Measurements from ENCODE around the gene KIF21B. TPM values are rescaled to one million over a fixed set of nuclear protein-coding genes. Genes with fewer than 3 reads are reported as not detected.

Gene KIF21B
- total and polyA plus RNA-seq, 9 of the 15 experiments (the other 6 are each of a cell fraction or from before 2014, with no cell fraction given) = 0.46 to 13.4 (median 5.9) TPM

- no TSS peak for BruUV-seq (replicated peaks)
- DNase-seq (ENCODE audit: extremely low read depth in 1 of 4, low spot score in 3 of 4) (no peak), FAIRE-seq (no peak), ATAC-seq (no peak)
- Histone ChIP-seq H3K79me2 (ENCODE audit: control insufficient read depth, insufficient read depth, low read length) (no peaks in the 10 kb centered on the region), H3K9me1 (ENCODE audit: control insufficient read depth, insufficient read depth, low read length) (peaks cover 2% of the 10 kb centered on the region), H3K4me3 (no peak overlapping the region), H3K27ac (ENCODE audit: extremely low read depth, low read depth, low read length) (no peak overlapping the region), H3K4me2 (ENCODE audit: insufficient read depth, low read length) (no peak overlapping the region), H3K9me3 (replicated peaks; ENCODE audit: control insufficient read depth, insufficient read depth, low read depth, low read length) (no peaks in the 10 kb centered on the region), H2AFZ (ENCODE audit: low read depth, low read length) (no peak overlapping the region), H3K36me3 (ENCODE audit: control insufficient read depth, insufficient read depth, low read length) (no peaks in the 10 kb centered on the region; the same call in 2 of the 3 replicates), H3K4me1 (replicated peaks in 1 of 2; ENCODE audit: control insufficient read depth in 2 of 2, insufficient read depth in 2 of 2, low read length in 2 of 2) (peaks cover 0 to 5% of the 10 kb centered on the region in 2 experiments; a peak in 2 of 5 replicates), H4K20me1 (replicated peaks; ENCODE audit: control insufficient read depth, insufficient read depth, low read length) (0 out of 2 replicates have a peak, but pooled peaks cover 5% of the 10 kb centered on the region), H3K27me3 (ENCODE audit: control insufficient read depth in 2 of 2, insufficient read depth in 2 of 2, low read length in 2 of 2) (no peaks in the 10 kb centered on the region), H3K9ac (ENCODE audit: insufficient read depth in 1 of 2, low read depth in 2 of 2, low read length in 2 of 2) (0 out of 4 replicates have a peak overlapping the region, but pooled peaks of 1 of the 2 experiments have one; percentile 33)
- intact Hi-C loops (cut with micrococcal nuclease) = no loop called here
- in situ Hi-C loops (cut with MboI) = no loop called here
- WGBS (ENCODE audit: insufficient coverage, low coverage, missing lambda C conversion rate) = 68% methylated on average over 16 of the region's 16 CpGs
- ChIA-PET POLR2A (interaction anchor here (0.6 to 1.0 kb wide), 3 partner anchors 19 to 77 kb away, joined by 3 to 4 read pairs (median 3); no protein-coding TSS in a partner anchor), CTCF (ENCODE audit: low intra/inter-chr PET ratio) (no interaction called here)
- TF ChIP-seq PHF21A (IDR thresholded peaks at IDR 0.05; ENCODE audit: borderline replicate concordance, low read depth) (no peak), SNIP1 (IDR thresholded peaks at IDR 0.05; ENCODE audit: low read depth) (no peak), ARID3A (IDR thresholded peaks at IDR 0.05; ENCODE audit: borderline replicate concordance, low read depth, low read length) (no peak), ZBED1 (IDR thresholded peaks at IDR 0.05) (no peak), NR1H2 (CRISPR knock-in tag; IDR thresholded peaks at IDR 0.05) (no peak), RAD21 (CRISPR knock-in tag; conservative IDR thresholded peaks at IDR 0.05 in 1 of 2, IDR thresholded peaks at IDR 0.05 in 1 of 2) (no peak), PRDM10 (IDR thresholded peaks at IDR 0.05; ENCODE audit: partially characterized antibody) (no peak), MTA2 (IDR thresholded peaks at IDR 0.05; ENCODE audit: low read depth) (no peak), RBM15 (IDR thresholded peaks at IDR 0.05; ENCODE audit: insufficient read depth, low read length) (no peak)
- TF ChIP-seq, protein P1, sequence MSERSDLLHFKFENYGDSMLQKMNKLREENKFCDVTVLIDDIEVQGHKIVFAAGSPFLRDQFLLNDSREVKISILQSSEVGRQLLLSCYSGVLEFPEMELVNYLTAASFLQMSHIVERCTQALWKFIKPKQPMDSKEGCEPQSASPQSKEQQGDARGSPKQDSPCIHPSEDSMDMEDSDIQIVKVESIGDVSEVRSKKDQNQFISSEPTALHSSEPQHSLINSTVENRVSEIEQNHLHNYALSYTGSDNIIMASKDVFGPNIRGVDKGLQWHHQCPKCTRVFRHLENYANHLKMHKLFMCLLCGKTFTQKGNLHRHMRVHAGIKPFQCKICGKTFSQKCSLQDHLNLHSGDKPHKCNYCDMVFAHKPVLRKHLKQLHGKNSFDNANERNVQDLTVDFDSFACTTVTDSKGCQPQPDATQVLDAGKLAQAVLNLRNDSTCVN (CRISPR knock-in tag; IDR thresholded peaks at IDR 0.05) = no peak
- TF ChIP-seq, protein P2, sequence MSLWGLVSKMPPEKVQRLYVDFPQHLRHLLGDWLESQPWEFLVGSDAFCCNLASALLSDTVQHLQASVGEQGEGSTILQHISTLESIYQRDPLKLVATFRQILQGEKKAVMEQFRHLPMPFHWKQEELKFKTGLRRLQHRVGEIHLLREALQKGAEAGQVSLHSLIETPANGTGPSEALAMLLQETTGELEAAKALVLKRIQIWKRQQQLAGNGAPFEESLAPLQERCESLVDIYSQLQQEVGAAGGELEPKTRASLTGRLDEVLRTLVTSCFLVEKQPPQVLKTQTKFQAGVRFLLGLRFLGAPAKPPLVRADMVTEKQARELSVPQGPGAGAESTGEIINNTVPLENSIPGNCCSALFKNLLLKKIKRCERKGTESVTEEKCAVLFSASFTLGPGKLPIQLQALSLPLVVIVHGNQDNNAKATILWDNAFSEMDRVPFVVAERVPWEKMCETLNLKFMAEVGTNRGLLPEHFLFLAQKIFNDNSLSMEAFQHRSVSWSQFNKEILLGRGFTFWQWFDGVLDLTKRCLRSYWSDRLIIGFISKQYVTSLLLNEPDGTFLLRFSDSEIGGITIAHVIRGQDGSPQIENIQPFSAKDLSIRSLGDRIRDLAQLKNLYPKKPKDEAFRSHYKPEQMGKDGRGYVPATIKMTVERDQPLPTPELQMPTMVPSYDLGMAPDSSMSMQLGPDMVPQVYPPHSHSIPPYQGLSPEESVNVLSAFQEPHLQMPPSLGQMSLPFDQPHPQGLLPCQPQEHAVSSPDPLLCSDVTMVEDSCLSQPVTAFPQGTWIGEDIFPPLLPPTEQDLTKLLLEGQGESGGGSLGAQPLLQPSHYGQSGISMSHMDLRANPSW (CRISPR knock-in tag; IDR thresholded peaks at IDR 0.05) = no peak
Measured at GRCh38 chr1:200998323-200998722, 25.2 kb downstream of the KIF21B start.
